GM21786 (cell line): ENCODE results near the gene KLHL6.
"Not testable (repeated sequence)": the region's sequence is repeated elsewhere in the genome, so short reads cannot be mapped to it uniquely, and the experiment has no call there.

Experiments
- ATAC-seq: cut with Tn5 transposase; IDR thresholded peaks from one replicate; pipeline ENCODE4 v1.9.1; 2021; ENCODE audit not compliant: unreplicated experiment

The KLHL6 gene

GRCh38 chr3:183555541-183556081, at the start of gene KLHL6:
Gene KLHL6, minus strand, starts transcription at chr3:183555706. Its CDS starts 53 bp downstream, at chr3:183555653.
- ATAC-seq, result peak; percentile 90

GRCh38 chr3:183597959-183598358, 42.5 kb upstream of the KLHL6 start:
- no peak for ATAC-seq

- no peak for ATAC-seq
Observed at GRCh38 chr3:183594636-183595035, 39.1 kb upstream of the KLHL6 start.

GRCh38 chr3:183592821-183593220, 37.3 kb upstream of the KLHL6 start:
- ATAC-seq, result no peak

- ATAC-seq, result peak; percentile 95
Observed at GRCh38 chr3:183591881-183592521, 36.5 kb upstream of the KLHL6 start.

- ATAC-seq, result no peak
Observed at GRCh38 chr3:183590442-183590841, 34.9 kb upstream of the KLHL6 start.

- ATAC-seq, result no peak
Observed at GRCh38 chr3:183587336-183587735, 31.8 kb upstream of the KLHL6 start.

GRCh38 chr3:183586477-183586876, 31.0 kb upstream of the KLHL6 start:
- ATAC-seq, result no peak

- no peak for ATAC-seq
Observed at GRCh38 chr3:183584914-183585280, 29.4 kb upstream of the KLHL6 start.

- ATAC-seq, result no peak
Observed at GRCh38 chr3:183584246-183584913, 28.9 kb upstream of the KLHL6 start.

- no peak for ATAC-seq
Observed at GRCh38 chr3:183583331-183584245, 28.1 kb upstream of the KLHL6 start.

- ATAC-seq, result no peak
Observed at GRCh38 chr3:183582161-183582560, 26.7 kb upstream of the KLHL6 start.

GRCh38 chr3:183581496-183582155, 26.1 kb upstream of the KLHL6 start:
- no peak for ATAC-seq

GRCh38 chr3:183579967-183580900, 24.7 kb upstream of the KLHL6 start:
- no peak for ATAC-seq

GRCh38 chr3:183578179-183578578, 22.7 kb upstream of the KLHL6 start:
- ATAC-seq, result no peak

GRCh38 chr3:183577346-183577745, 21.8 kb upstream of the KLHL6 start:
- ATAC-seq, result no peak

- ATAC-seq, result no peak
Observed at GRCh38 chr3:183576487-183577107, 21.1 kb upstream of the KLHL6 start.

GRCh38 chr3:183572935-183573334, 17.4 kb upstream of the KLHL6 start:
- ATAC-seq, result no peak

GRCh38 chr3:183570191-183570590, 14.7 kb upstream of the KLHL6 start:
- not testable (repeated sequence) for ATAC-seq
